Suprapubic skin (tissue), 4 donors: ENCODE data around the gene MED26. TPM values are rescaled to one million over a fixed set of nuclear protein-coding genes. Genes with fewer than 3 reads are reported as not detected.

Experiments used
- DNase-seq, 2 donors: peaks; one replicate each; pipeline ENCODE4 v3.0.0-alpha.2; 2019; ENCODE audit warnings: low spot score in 2 of 2
- H3K27ac ChIP-seq: fragments of 200-600 bp; sonication (generic); one replicate; pipeline ENCODE4 v1.5.1; 2019
- H3K27me3 ChIP-seq: fragments of 200-600 bp; sonication (generic); one replicate; pipeline ENCODE4 v1.5.1; 2019
- H3K36me3 ChIP-seq: fragments of 200-600 bp; sonication (generic); one replicate; pipeline ENCODE4 v1.5.1; 2019
- H3K4me1 ChIP-seq: fragments of 200-600 bp; sonication (generic); one replicate; pipeline ENCODE4 v1.5.1; 2019
- H3K4me3 ChIP-seq: fragments of 200-600 bp; sonication (generic); one replicate; pipeline ENCODE4 v1.5.1; 2019; ENCODE audit warnings: mild to moderate bottlenecking
- H3K9me3 ChIP-seq: fragments of 200-600 bp; sonication (generic); one replicate; pipeline ENCODE4 v1.5.1; 2019
- EP300 ChIP-seq: sonication (generic); formaldehyde crosslinking; IDR thresholded peaks from one replicate; pipeline ENCODE4 v1.6.1; 2017; ENCODE audit warnings: antibody characterized with exemption
- POLR2A ChIP-seq, 2 donors: fragments of 450-650 bp; IDR thresholded peaks; one replicate each; pipeline ENCODE4 v1.6.1; 2017; ENCODE audit warnings: antibody characterized with exemption in 2 of 2, mild to moderate bottlenecking in 2 of 2, moderate library complexity in 2 of 2
- POLR2AphosphoS5 ChIP-seq, 3 donors: sonication (generic); formaldehyde crosslinking; IDR thresholded peaks; one replicate each; pipeline ENCODE4 v1.6.1; 2017; ENCODE audit warnings: antibody characterized with exemption in 3 of 3
- WGBS: methylation state at CpG from one replicate; pipeline ENCODE4 v1.1.5; 2018; 5-methylcytosine and 5-hydroxymethylcytosine counted together
- total RNA-seq, 4 donors: library from RNA; depleted of rRNA; stranded (reverse); fragments of >200 nt; gene quantifications; one replicate each; pipeline ENCODE4 v1.1.0, GENCODE V29; 2016
- TF ChIP-seq, protein P1 (sequence below), 2 donors: fragments of 200-600 bp in 1 of 2; fragments of 450-650 bp in 1 of 2; sonication (generic) in 1 of 2; IDR thresholded peaks; one replicate each; pipeline ENCODE4 v1.5.1; 2016 to 2019; ENCODE audit warnings: antibody characterized with exemption in 2 of 2, mild to moderate bottlenecking in 1 of 2, moderate library complexity in 1 of 2

Gene MED26
- total RNA-seq, 4 donors from 2014 or later, result 13.1 to 15.4 (median 14.6) TPM

DNA sequence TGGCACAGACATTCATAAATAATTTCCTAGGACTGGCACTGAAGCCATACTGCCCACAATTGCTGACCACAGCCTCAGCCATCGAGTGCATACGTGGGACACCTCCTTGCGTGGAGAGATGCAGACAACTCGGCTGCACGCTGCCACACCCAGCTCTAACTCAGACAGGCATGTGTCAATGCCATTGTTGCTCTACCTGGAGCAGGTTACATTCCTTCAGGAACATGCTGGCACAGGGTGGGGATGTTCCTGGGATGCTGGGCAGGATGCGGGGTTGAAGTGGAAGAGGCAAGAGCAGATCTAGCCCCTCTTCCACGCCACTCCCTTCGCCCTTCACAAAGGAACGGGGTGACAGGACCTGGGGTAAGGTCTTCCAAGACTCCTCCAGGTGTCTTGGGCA is 31.6 kb downstream of the MED26 start:
- Histone ChIP-seq H3K36me3 (no peaks in the 10 kb centered on the region), H3K4me1 (peaks cover 53% of the 10 kb centered on the region), H3K4me3 (no peak overlapping the region), H3K27ac (no peak overlapping the region), H3K9me3 (no peaks in the 10 kb centered on the region), H3K27me3 (no peaks in the 10 kb centered on the region)
- TF ChIP-seq POLR2A (IDR thresholded peaks at IDR 0.05) (no peak), EP300 (no peak), POLR2AphosphoS5 (IDR thresholded peaks at IDR 0.05) (no peak)
- TF ChIP-seq, protein P1, sequence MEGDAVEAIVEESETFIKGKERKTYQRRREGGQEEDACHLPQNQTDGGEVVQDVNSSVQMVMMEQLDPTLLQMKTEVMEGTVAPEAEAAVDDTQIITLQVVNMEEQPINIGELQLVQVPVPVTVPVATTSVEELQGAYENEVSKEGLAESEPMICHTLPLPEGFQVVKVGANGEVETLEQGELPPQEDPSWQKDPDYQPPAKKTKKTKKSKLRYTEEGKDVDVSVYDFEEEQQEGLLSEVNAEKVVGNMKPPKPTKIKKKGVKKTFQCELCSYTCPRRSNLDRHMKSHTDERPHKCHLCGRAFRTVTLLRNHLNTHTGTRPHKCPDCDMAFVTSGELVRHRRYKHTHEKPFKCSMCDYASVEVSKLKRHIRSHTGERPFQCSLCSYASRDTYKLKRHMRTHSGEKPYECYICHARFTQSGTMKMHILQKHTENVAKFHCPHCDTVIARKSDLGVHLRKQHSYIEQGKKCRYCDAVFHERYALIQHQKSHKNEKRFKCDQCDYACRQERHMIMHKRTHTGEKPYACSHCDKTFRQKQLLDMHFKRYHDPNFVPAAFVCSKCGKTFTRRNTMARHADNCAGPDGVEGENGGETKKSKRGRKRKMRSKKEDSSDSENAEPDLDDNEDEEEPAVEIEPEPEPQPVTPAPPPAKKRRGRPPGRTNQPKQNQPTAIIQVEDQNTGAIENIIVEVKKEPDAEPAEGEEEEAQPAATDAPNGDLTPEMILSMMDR (IDR thresholded peaks at IDR 0.05), result no peak
- WGBS, result 86% methylated on average over 6 of the region's 9 CpGs
- DNase-seq, result no peak

DNA sequence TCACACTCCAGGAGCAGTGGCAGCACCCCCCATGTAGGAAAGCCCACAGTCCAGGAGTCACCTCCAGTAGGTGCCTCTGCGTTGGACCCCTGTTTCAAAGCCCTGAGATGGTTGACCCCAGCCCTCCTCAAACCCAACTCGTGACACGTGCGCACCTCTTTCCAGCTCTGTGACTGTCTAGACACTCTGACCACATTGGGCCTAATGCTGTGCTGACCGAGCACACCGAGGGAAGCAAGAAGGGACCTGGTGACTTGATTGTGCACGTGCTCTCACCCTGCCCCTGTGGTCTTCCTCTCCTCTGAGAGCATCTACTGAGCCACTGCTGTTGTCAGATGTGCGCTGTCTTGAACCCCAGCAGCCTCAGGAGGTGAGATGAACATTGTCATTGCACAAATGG is 32.9 kb downstream of the MED26 start:
- no peak overlapping the region for H3K4me3 ChIP-seq
- peaks cover 60% of the 10 kb centered on the region for H3K4me1 ChIP-seq
- no peak for TF ChIP-seq POLR2AphosphoS5 (IDR thresholded peaks at IDR 0.05)
- TF ChIP-seq, protein P1 (IDR thresholded peaks at IDR 0.05), result no peak
- TF ChIP-seq EP300, result no peak
- no peak for TF ChIP-seq POLR2A (IDR thresholded peaks at IDR 0.05)
- no peak overlapping the region for H3K27ac ChIP-seq
- no peaks in the 10 kb centered on the region for H3K9me3 ChIP-seq
- DNase-seq, result no peak
- H3K27me3 ChIP-seq, result no peaks in the 10 kb centered on the region
- H3K36me3 ChIP-seq, result no peaks in the 10 kb centered on the region
- WGBS, result no CpG with 5 or more reads among the region's 8 CpGs

DNA sequence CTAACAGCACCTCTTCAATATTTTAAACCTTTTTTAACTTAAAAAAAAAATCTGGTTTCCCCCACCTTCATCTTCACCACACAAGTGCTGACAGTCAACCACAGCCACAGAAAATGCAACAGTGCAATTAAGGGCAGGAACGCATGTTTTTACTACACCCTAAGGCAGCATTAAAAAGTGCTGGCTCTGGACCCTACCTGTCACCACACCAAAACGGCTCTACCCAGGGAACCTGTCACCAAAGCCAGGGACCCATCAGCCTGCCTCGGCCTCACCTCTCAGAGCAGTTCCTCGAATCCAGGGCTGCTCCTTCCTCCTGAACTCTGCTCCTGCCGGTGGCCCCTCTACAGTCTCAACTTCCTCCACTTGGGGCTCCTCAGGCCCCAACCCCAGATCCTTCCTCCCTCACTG is 33.3 kb downstream of the MED26 start:
- Histone ChIP-seq H3K9me3 (no peaks in the 10 kb centered on the region), H3K4me1 (peaks cover 62% of the 10 kb centered on the region), H3K4me3 (no peak overlapping the region), H3K27me3 (no peaks in the 10 kb centered on the region), H3K27ac (no peak overlapping the region), H3K36me3 (no peaks in the 10 kb centered on the region)
- 67% methylated on average over 4 of the region's 5 CpGs for WGBS
- no peak for TF ChIP-seq EP300
- TF ChIP-seq, protein P1 (IDR thresholded peaks at IDR 0.05), result no peak
- TF ChIP-seq POLR2A (IDR thresholded peaks at IDR 0.05), result no peak
- no peak for TF ChIP-seq POLR2AphosphoS5 (IDR thresholded peaks at IDR 0.05)
- no peak for DNase-seq

DNA sequence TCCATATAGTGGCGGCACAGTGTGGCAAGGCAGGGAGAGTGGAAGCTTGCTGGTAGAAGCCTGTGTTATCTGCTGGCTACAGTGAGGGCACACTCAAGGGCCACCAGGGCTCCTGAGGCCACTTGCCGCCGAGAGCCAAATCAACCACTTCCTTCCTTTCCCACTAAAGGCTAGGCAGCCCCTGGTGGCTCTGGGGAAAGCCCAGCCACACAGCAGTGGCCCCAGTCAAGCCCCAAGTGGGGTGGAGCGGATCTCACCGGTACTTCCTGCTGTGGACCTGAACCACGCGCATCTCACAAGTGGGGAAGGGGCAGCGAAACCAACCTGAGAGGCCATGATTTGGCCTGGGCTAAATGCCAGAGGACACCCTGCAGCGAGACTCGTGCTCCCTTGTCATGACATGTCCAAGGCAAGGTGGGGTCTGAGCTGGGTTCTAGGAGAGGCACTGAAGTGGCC is 33.8 kb downstream of the MED26 start:
- H3K27ac ChIP-seq, result no peak overlapping the region

DNA sequence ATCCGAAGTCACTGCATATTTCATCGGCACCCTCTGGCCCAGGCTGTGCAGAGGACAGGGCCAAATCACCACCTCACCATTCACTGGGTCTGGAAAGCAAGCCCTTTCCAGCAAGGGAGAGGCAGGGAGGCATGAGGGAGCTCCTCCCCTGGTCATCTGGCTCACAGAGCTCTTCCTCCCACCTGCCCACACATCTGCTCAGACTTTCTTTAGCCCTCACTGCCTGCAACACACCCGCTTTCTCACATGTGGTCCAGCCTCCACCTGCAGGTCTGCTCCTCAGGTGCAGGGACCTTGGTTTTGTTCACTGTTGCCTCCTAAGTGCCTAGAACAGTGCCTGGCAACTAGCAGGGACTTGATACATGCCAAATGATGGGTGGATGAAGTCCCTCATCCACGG is 34.8 kb downstream of the MED26 start:
- Histone ChIP-seq H3K27ac (no peak overlapping the region), H3K27me3 (no peaks in the 10 kb centered on the region), H3K4me3 (no peak overlapping the region), H3K9me3 (no peaks in the 10 kb centered on the region), H3K36me3 (no peaks in the 10 kb centered on the region), H3K4me1 (peaks cover 64% of the 10 kb centered on the region)
- no peak for TF ChIP-seq POLR2A (IDR thresholded peaks at IDR 0.05)
- no peak for TF ChIP-seq POLR2AphosphoS5 (IDR thresholded peaks at IDR 0.05)
- TF ChIP-seq EP300, result no peak
- TF ChIP-seq, protein P1 (IDR thresholded peaks at IDR 0.05), result no peak
- DNase-seq, result no peak
- WGBS, result 94% methylated on average over 4 of the region's 4 CpGs

More for the DNA sequence above, 33.8 kb downstream of the MED26 start:
- 74% methylated on average over 9 of the region's 10 CpGs for WGBS
- no peaks in the 10 kb centered on the region for H3K9me3 ChIP-seq
- DNase-seq, result no peak
- peaks cover 58% of the 10 kb centered on the region for H3K4me1 ChIP-seq
- TF ChIP-seq, protein P1 (IDR thresholded peaks at IDR 0.05), result peak in 1 of 2 donors; percentile 6
- TF ChIP-seq POLR2AphosphoS5 (IDR thresholded peaks at IDR 0.05) (no peak), EP300 (no peak)
- no peaks in the 10 kb centered on the region for H3K36me3 ChIP-seq
- H3K27me3 ChIP-seq, result no peaks in the 10 kb centered on the region
- no peak overlapping the region for H3K4me3 ChIP-seq
